HCT116 (cell line): ENCODE measurements around the gene PLA1A.

Experiments used
- CEBPB ChIP-seq: IDR thresholded peaks from 2 replicates; pipeline ENCODE4 v1.6.1; 2012; ENCODE audit warnings: low read depth
- EZH2 ChIP-seq: fragments of 200-600 bp; sonication (generic); IDR thresholded peaks from 2 replicates; pipeline ENCODE4 v1.6.1; 2017; ENCODE audit warnings: antibody characterized with exemption, mixed run types
- EZH2phosphoT487 ChIP-seq: fragments of 200-600 bp; IDR thresholded peaks from 2 replicates; pipeline ENCODE4 v1.6.1; 2018; ENCODE audit warnings: antibody characterized with exemption, borderline replicate concordance
- POLR2A ChIP-seq: IDR thresholded peaks from 2 replicates; pipeline ENCODE4 v1.7.0; 2011; ENCODE audit warnings: borderline replicate concordance; ENCODE audit not compliant: insufficient read depth, insufficient read length; ENCODE audit errors: extremely low read depth
- SRF ChIP-seq: IDR thresholded peaks from 2 replicates; pipeline ENCODE4 v1.6.1; 2012; ENCODE audit warnings: low read depth
- TF ChIP-seq, protein P1 (sequence below), 3 experiments: fragments of 200-600 bp in 1 of 3; sonication (generic) in 1 of 3; IDR thresholded peaks in 2 of 3; conservative IDR thresholded peaks in 1 of 3; 2 replicates each; pipeline ENCODE4 v1.5.1; 2012 to 2017; ENCODE audit warnings: low read depth in 2 of 3, low read length in 2 of 3, antibody characterized with exemption in 1 of 3, borderline replicate concordance in 1 of 3, control low read depth in 1 of 3, mild to moderate bottlenecking in 1 of 3, mixed read lengths in 1 of 3, mixed run types in 1 of 3, moderate library complexity in 1 of 3; ENCODE audit not compliant: insufficient read depth in 1 of 3
- TF ChIP-seq, protein P2 (sequence below): IDR thresholded peaks from 2 replicates; pipeline ENCODE4 v1.6.1; 2012

DNA sequence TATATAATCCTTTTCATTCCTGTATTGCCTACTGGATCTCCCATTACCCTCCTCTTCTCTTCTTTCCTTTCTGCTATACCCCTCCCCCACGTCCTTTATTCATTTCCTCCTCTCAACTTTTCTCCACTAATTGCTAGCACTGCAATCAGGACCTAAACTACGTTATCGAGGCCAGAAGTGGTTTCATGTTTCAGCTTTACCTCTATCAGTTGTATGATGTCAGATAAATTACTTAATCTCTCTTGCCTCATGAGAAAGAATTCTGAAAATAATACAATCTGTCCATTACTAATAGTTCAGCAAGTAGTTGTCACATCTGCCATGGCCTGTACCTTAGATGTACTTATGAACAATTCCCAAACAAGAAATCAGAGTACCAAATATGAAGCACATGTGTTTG lies 52.1 kb downstream of the PLA1A start:
- TF ChIP-seq, protein P1, sequence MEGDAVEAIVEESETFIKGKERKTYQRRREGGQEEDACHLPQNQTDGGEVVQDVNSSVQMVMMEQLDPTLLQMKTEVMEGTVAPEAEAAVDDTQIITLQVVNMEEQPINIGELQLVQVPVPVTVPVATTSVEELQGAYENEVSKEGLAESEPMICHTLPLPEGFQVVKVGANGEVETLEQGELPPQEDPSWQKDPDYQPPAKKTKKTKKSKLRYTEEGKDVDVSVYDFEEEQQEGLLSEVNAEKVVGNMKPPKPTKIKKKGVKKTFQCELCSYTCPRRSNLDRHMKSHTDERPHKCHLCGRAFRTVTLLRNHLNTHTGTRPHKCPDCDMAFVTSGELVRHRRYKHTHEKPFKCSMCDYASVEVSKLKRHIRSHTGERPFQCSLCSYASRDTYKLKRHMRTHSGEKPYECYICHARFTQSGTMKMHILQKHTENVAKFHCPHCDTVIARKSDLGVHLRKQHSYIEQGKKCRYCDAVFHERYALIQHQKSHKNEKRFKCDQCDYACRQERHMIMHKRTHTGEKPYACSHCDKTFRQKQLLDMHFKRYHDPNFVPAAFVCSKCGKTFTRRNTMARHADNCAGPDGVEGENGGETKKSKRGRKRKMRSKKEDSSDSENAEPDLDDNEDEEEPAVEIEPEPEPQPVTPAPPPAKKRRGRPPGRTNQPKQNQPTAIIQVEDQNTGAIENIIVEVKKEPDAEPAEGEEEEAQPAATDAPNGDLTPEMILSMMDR (IDR thresholded peaks at IDR 0.05 in 2 of 3, conservative IDR thresholded peaks at IDR 0.05 in 1 of 3; ENCODE audit: borderline replicate concordance in 1 of 3, insufficient read depth in 1 of 3, low read depth in 2 of 3, low read length in 2 of 3), result no peak
- TF ChIP-seq, protein P2, sequence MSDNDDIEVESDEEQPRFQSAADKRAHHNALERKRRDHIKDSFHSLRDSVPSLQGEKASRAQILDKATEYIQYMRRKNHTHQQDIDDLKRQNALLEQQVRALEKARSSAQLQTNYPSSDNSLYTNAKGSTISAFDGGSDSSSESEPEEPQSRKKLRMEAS, result no peak
- TF ChIP-seq EZH2, result no peak
- TF ChIP-seq CEBPB, result no peak
- no peak for TF ChIP-seq POLR2A
- TF ChIP-seq SRF, result no peak
- no peak for TF ChIP-seq EZH2phosphoT487
